Measurements from ENCODE around the gene ARHGAP24. TPM values are rescaled to one million over a fixed set of nuclear protein-coding genes. Genes with fewer than 3 reads are reported as not detected.

Gene ARHGAP24
- total and polyA plus RNA-seq, 9 donors: 6.6 to 16.7 (median 10.0) TPM

GRCh38 chr4:85475631-85476233 is 782 bp downstream of the ARHGAP24 start:
- DNase-seq: peak; percentile 36 to 63 (median 46)
- intact Hi-C loops (cut with DNase I): no loop called here
- Histone ChIP-seq H3K27me3 (no peaks in the 10 kb centered on the region), H3K9me3 (no peaks in the 10 kb centered on the region), H3K36me3 (no peaks in the 10 kb centered on the region), H3K27ac (peak overlapping the region in 1 of 2 donors; percentile 50), H3K4me1 (ENCODE audit: insufficient read depth) (no peaks in the 10 kb centered on the region), H3K4me3 (peak overlapping the region; percentile 56)
- WGBS, 3 donors: 1 to 3% (median 2%) methylated on average over 13 to 19 of the region's 21 CpGs
- TF ChIP-seq EP300 (IDR thresholded peaks at IDR 0.05): no peak
- TF ChIP-seq POLR2A (IDR thresholded peaks at IDR 0.05): no peak
- TF ChIP-seq CTCF (IDR thresholded peaks at IDR 0.05): no peak

- H3K9me3 ChIP-seq: no peaks in the 10 kb centered on the region
- H3K27ac ChIP-seq: no peak overlapping the region
- H3K4me1 ChIP-seq (ENCODE audit: insufficient read depth): no peaks in the 10 kb centered on the region
- H3K36me3 ChIP-seq: no peaks in the 10 kb centered on the region
- H3K4me3 ChIP-seq: no peak overlapping the region
- no peak for DNase-seq
- 59 to 71% (median 71%) methylated on average over 4 of the region's 4 CpGs for WGBS, 3 donors
- intact Hi-C loops (cut with DNase I): no loop called here
- no peaks in the 10 kb centered on the region for H3K27me3 ChIP-seq
- TF ChIP-seq CTCF (IDR thresholded peaks at IDR 0.05): no peak
- TF ChIP-seq POLR2A (IDR thresholded peaks at IDR 0.05): no peak
- no peak for TF ChIP-seq EP300 (IDR thresholded peaks at IDR 0.05)
Observed at GRCh38 chr4:85476381-85476780, 1.4 kb downstream of the ARHGAP24 start.

- Histone ChIP-seq H3K4me1 (ENCODE audit: insufficient read depth) (peaks cover 2% of the 10 kb centered on the region), H3K27me3 (no peaks in the 10 kb centered on the region), H3K36me3 (no peaks in the 10 kb centered on the region), H3K9me3 (no peaks in the 10 kb centered on the region), H3K27ac (no peak overlapping the region), H3K4me3 (no peak overlapping the region)
- intact Hi-C loops (cut with DNase I): no loop called here
- no peak for TF ChIP-seq CTCF (IDR thresholded peaks at IDR 0.05)
- TF ChIP-seq POLR2A (IDR thresholded peaks at IDR 0.05): no peak
- TF ChIP-seq EP300 (IDR thresholded peaks at IDR 0.05): no peak
- 76 to 93% (median 89%) methylated on average over 9 of the region's 9 CpGs for WGBS, 3 donors
- DNase-seq: no peak
Observed at GRCh38 chr4:85477534-85477933, 2.6 kb downstream of the ARHGAP24 start.

GRCh38 chr4:85478576-85478975 is 3.6 kb downstream of the ARHGAP24 start:
- DNase-seq: no peak
- 67 to 72% (median 72%) methylated on average over 2 of the region's 2 CpGs for WGBS, 3 donors
- no peaks in the 10 kb centered on the region for H3K9me3 ChIP-seq
- TF ChIP-seq POLR2A (IDR thresholded peaks at IDR 0.05) (no peak), EP300 (IDR thresholded peaks at IDR 0.05) (no peak), CTCF (IDR thresholded peaks at IDR 0.05) (no peak)
- intact Hi-C loops (cut with DNase I): no loop called here
- peaks cover 2% of the 10 kb centered on the region for H3K4me1 ChIP-seq (ENCODE audit: insufficient read depth)
- no peaks in the 10 kb centered on the region for H3K27me3 ChIP-seq
- no peak overlapping the region for H3K27ac ChIP-seq
- no peaks in the 10 kb centered on the region for H3K36me3 ChIP-seq
- no peak overlapping the region for H3K4me3 ChIP-seq

All from ovary (tissue), 9 donors.